ENCODE data around the gene FAM114A1. TPM values are rescaled to one million over a fixed set of nuclear protein-coding genes. Genes with fewer than 3 reads are reported as not detected.

Gene FAM114A1
- total RNA-seq, 6 experiments from 2014 or later, result 161 to 210 (median 187) TPM

DNA sequence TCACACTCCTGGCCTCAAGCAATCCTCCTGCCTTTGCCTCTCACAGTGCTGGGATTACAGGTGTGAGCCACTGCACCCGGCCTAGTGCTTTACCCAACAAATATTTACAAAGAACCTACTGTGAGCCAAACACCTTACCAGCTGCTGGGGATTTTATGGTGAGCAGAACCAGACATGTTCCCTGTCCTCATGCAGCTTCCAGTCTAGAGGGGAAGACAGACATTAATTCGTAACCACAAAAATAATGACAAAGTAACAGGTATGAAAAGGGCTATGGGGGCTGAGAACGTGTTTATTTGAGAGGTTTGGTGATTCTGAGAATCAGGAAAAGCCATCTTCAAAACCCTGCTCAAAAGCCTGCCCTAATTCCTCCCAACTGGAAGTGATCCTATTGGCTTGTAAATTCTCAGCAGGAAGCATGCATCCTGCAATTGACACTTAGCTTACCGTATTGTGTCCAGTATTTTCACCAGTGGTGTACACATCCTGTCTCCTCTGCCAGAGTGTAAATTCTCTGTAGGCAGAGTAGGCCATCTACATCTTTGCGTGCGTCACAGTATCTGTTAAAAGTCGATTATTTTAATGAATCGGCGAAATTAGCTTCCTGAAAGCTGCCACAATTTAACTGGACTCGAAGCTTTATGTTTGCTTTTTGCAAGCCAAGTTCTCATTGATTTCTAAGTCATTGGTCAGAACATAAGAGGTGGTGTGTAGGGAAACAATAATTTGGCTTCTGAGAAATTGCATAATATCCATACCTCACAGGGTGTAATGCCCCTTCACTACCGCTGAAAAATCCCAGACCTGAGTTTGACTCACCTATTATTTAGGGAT, 97.6 kb downstream of the FAM114A1 start:
- no peak for DNase-seq
- no peaks in the 10 kb centered on the region; the same call in 1 of the 2 replicates for H3K9me3 Mint-ChIP-seq
- TF ChIP-seq, protein P1, sequence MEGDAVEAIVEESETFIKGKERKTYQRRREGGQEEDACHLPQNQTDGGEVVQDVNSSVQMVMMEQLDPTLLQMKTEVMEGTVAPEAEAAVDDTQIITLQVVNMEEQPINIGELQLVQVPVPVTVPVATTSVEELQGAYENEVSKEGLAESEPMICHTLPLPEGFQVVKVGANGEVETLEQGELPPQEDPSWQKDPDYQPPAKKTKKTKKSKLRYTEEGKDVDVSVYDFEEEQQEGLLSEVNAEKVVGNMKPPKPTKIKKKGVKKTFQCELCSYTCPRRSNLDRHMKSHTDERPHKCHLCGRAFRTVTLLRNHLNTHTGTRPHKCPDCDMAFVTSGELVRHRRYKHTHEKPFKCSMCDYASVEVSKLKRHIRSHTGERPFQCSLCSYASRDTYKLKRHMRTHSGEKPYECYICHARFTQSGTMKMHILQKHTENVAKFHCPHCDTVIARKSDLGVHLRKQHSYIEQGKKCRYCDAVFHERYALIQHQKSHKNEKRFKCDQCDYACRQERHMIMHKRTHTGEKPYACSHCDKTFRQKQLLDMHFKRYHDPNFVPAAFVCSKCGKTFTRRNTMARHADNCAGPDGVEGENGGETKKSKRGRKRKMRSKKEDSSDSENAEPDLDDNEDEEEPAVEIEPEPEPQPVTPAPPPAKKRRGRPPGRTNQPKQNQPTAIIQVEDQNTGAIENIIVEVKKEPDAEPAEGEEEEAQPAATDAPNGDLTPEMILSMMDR (IDR thresholded peaks at IDR 0.05), result no peak
- peaks cover 16% of the 10 kb centered on the region for H3K4me1 Mint-ChIP-seq (ENCODE audit: low read depth)
- no peaks in the 10 kb centered on the region for H3K36me3 Mint-ChIP-seq (ENCODE audit: low read depth)
- no peak overlapping the region for H3K27ac Mint-ChIP-seq
- no peak overlapping the region for H3K4me3 Mint-ChIP-seq
- peaks cover 2% of the 10 kb centered on the region; the same call in 1 of the 2 replicates for H3K27me3 Mint-ChIP-seq (ENCODE audit: insufficient read depth)

DNA sequence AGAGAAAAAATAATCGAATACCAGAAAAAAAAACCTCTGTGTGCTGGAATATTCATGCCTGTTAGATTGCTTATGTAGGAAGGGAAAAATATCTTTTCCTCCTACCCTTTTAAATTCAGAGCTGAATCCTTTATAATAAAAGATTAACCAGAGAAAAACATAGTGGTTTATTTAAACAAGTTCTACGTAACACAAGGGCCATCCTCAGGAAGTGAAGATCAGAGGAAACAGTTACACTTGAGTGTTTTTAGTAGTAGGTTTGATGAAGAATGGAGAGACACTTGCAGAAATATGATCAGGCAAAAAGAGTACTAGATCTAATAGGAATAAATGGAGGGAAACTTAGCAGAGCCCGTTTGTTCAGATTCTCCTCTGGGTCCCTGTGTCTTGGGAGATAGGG, 98.3 kb downstream of the FAM114A1 start:
- TF ChIP-seq, protein P1 (IDR thresholded peaks at IDR 0.05), result no peak
- Mint-ChIP-seq H3K27ac (peak overlapping the region; percentile 56), H3K4me3 (no peak overlapping the region), H3K9me3 (no peaks in the 10 kb centered on the region), H3K4me1 (ENCODE audit: low read depth) (peaks cover 16% of the 10 kb centered on the region), H3K27me3 (ENCODE audit: insufficient read depth) (peaks cover 2% of the 10 kb centered on the region; the same call in 1 of the 2 replicates), H3K36me3 (ENCODE audit: low read depth) (no peaks in the 10 kb centered on the region)
- DNase-seq, result no peak

DNA sequence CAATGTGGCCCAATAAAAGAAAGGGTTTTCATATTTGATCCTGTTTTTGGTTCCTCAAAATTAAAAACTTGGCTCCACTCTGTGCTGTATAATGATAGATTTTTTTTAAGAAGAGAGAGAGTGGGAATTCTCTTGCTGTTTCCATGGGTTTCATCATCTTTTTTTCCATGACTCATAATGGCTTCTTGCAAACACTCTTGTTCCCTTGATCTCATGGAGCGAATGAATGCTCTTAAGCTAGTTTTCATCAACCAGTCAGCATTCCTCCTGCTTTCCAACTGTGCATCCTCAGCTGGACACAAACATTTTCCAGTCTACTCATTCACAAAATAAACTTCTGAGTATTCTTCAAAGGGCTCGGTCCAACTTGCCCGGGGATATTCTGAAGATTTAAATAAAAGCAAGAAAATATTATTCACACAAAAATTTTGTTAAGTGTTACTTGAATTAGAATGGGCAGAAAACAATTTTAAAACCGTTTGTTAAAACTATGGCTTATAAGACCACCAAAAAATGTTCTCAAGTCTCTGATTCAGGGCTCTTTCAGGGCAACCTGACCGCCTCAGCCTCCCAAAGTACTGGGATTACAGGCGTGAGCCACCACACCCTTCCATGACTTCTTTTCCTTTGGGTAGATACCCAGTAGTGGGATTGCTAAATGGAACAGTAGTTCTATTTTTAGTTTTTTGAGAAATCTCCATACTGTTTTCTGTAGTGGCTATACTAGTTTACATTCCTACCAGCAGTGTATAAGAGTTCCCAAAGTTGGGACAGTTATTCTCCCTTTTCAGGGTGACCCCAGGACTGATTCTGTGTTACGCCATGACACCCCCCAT, 99.9 kb downstream of the FAM114A1 start:
- H3K36me3 Mint-ChIP-seq (ENCODE audit: low read depth), result no peaks in the 10 kb centered on the region
- peaks cover 2% of the 10 kb centered on the region; the same call in 1 of the 2 replicates for H3K27me3 Mint-ChIP-seq (ENCODE audit: insufficient read depth)
- DNase-seq, result peak; percentile 92
- no peaks in the 10 kb centered on the region for H3K9me3 Mint-ChIP-seq
- peaks cover 16% of the 10 kb centered on the region for H3K4me1 Mint-ChIP-seq (ENCODE audit: low read depth)
- H3K27ac Mint-ChIP-seq, result peak overlapping the region; percentile 94
- H3K4me3 Mint-ChIP-seq, result peak overlapping the region; percentile 54
- TF ChIP-seq, protein P1 (IDR thresholded peaks at IDR 0.05), result no peak

DNA sequence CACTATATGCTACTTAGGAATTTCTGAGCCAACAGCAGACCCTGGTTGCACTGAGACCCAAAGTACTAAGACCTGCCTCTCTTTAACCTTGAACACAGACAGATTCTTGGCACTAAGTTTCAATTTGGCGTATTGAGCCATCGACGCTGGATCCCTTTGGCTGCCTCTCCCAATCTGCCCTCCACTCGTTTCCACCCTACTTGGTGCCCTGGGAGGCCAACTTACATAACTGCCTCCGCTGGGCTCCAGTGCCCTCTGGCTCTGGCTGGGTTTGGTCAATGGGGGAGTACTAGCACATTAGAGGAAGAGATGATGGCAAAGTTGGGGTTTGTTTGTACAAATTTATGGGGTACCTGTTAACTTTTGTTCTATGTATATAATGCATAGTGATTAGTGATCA, 101.1 kb downstream of the FAM114A1 start:
- H3K27me3 Mint-ChIP-seq (ENCODE audit: insufficient read depth), result peaks cover 2% of the 10 kb centered on the region; the same call in 1 of the 2 replicates
- H3K4me3 Mint-ChIP-seq, result no peak overlapping the region
- H3K4me1 Mint-ChIP-seq (ENCODE audit: low read depth), result peaks cover 16% of the 10 kb centered on the region
- no peak overlapping the region; the same call in 1 of the 2 replicates for H3K27ac Mint-ChIP-seq
- TF ChIP-seq, protein P1 (IDR thresholded peaks at IDR 0.05), result no peak
- no peaks in the 10 kb centered on the region for H3K9me3 Mint-ChIP-seq
- DNase-seq, result no peak
- no peaks in the 10 kb centered on the region for H3K36me3 Mint-ChIP-seq (ENCODE audit: low read depth)

DNA sequence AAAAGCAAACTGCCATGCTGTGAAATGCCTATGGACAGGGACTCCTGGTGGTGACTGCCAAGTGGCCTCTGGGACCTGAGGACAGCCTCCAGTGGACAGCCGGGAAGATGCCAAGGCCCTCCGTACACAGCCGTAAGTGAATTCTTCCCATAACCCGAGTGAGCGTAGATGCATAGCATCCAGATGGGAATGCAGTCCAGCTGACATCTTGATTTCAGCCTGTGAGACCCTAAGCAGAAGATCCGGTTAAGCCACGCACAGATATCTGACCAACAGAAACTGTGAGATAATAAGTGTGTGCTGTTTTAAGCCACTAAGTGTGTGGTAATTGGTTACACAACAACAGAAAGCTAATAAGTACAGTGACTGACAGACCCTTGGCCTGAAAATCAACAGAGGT, 108.7 kb downstream of the FAM114A1 start:
- Mint-ChIP-seq H3K9me3 (no peaks in the 10 kb centered on the region), H3K4me3 (no peak overlapping the region)
- no peak for DNase-seq

More for the DNA sequence above, 108.7 kb downstream of the FAM114A1 start:
- H3K36me3 Mint-ChIP-seq (ENCODE audit: low read depth), result no peaks in the 10 kb centered on the region
- TF ChIP-seq, protein P1 (IDR thresholded peaks at IDR 0.05), result no peak
- H3K27me3 Mint-ChIP-seq (ENCODE audit: insufficient read depth), result peaks cover 2% of the 10 kb centered on the region; the same call in 1 of the 2 replicates
- no peak overlapping the region for H3K27ac Mint-ChIP-seq
- peaks cover 22% of the 10 kb centered on the region for H3K4me1 Mint-ChIP-seq (ENCODE audit: low read depth)
